ENCODE results near the gene MARK4. TPM values are rescaled to one million over a fixed set of nuclear protein-coding genes. Genes with fewer than 3 reads are reported as not detected.

Gene MARK4
- total RNA-seq, 1 donor = 18.1 TPM

DNA sequence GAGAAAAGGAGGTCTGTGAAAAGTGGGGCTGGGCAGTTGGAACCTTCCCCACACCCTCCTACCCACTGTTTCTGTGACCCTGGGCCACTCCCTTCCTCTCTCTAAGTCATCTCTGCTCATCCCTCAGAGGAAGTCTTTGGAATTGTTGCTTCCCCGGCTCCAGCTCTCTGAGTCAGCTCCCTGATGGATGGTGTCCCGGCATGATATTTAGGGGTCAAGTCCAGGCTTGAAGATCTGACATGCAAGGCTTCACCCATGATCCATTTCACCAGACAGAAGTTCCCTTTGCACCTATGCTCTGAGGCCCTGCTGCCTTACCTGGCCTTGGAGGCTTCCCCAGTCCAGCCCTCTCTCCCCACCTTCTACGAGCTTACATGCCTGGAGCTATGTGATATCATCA is 19.2 kb upstream of the MARK4 start:
- Histone ChIP-seq H3K79me2 (ENCODE audit: insufficient read depth, low read length) (no peaks in the 10 kb centered on the region), H3K27me3 (ENCODE audit: insufficient read depth, low read length) (no peaks in the 10 kb centered on the region), H3K27ac (ENCODE audit: low read depth, low read length) (no peak overlapping the region), H3K4me3 (ENCODE audit: insufficient read depth, low read length) (no peak overlapping the region), H2AFZ (ENCODE audit: low read length) (peak overlapping the region; percentile 49), H3K36me3 (ENCODE audit: insufficient read depth, low read length) (no peaks in the 10 kb centered on the region), H3K4me1 (ENCODE audit: insufficient read depth, low read length) (no peaks in the 10 kb centered on the region), H3K9me3 (ENCODE audit: low read depth, low read length) (no peaks in the 10 kb centered on the region), H3K4me2 (ENCODE audit: insufficient read depth, low read length) (no peak overlapping the region), H4K20me1 (ENCODE audit: insufficient read depth, low read length) (no peaks in the 10 kb centered on the region)
- peak; percentile 96 for DNase-seq (ENCODE audit: insufficient read length, low spot score, missing footprints)
- TF ChIP-seq, protein P1, sequence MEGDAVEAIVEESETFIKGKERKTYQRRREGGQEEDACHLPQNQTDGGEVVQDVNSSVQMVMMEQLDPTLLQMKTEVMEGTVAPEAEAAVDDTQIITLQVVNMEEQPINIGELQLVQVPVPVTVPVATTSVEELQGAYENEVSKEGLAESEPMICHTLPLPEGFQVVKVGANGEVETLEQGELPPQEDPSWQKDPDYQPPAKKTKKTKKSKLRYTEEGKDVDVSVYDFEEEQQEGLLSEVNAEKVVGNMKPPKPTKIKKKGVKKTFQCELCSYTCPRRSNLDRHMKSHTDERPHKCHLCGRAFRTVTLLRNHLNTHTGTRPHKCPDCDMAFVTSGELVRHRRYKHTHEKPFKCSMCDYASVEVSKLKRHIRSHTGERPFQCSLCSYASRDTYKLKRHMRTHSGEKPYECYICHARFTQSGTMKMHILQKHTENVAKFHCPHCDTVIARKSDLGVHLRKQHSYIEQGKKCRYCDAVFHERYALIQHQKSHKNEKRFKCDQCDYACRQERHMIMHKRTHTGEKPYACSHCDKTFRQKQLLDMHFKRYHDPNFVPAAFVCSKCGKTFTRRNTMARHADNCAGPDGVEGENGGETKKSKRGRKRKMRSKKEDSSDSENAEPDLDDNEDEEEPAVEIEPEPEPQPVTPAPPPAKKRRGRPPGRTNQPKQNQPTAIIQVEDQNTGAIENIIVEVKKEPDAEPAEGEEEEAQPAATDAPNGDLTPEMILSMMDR (IDR thresholded peaks at IDR 0.05; ENCODE audit: extremely low read depth, low read depth, low read length) = no peak

DNA sequence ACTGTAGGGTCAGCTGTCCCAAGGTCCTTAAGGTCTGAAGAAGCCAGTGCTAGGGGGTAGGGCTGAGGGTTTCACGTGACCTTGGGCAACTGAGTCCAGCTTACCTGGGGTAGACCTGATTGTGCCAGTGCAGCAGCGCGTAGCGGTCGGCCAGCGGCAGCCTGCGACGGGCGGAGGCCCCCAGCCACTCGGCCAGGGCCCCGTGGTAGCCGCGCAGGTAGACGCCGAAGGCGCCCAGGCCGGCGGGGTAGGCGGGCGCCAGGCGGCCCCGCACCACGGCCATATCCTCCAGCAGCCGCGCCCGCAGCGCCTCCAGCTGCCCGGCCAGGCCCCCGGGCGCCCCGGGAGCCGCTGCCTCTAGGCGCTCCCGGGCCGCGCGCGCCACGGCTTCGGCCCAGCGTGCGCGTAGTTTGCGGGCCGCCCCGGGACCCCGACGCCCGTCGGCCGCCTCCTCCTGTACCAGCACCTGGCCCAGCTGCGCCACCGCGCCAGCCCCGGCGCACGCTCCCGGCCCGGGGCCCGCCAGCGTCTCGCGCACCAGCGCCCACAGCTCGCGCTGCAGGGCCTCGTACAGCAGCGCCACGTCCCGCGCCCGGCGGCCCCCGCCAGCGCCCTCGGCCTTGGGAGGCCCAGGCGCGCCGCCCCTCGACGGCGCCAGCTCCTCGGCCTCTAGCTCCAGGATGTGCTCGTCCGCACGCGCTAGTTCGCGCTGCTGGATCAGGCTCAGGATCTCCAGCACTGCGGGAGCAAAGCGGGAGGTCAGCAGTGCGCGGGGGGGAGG is 16.8 kb upstream of the MARK4 start:
- Histone ChIP-seq H3K79me2 (ENCODE audit: insufficient read depth, low read length) (no peaks in the 10 kb centered on the region), H3K27me3 (ENCODE audit: insufficient read depth, low read length) (no peaks in the 10 kb centered on the region), H3K36me3 (ENCODE audit: insufficient read depth, low read length) (no peaks in the 10 kb centered on the region), H4K20me1 (ENCODE audit: insufficient read depth, low read length) (no peaks in the 10 kb centered on the region), H3K4me1 (ENCODE audit: insufficient read depth, low read length) (no peaks in the 10 kb centered on the region), H3K4me3 (ENCODE audit: insufficient read depth, low read length) (no peak overlapping the region), H2AFZ (ENCODE audit: low read length) (no peak overlapping the region), H3K4me2 (ENCODE audit: insufficient read depth, low read length) (no peak overlapping the region), H3K27ac (ENCODE audit: low read depth, low read length) (no peak overlapping the region), H3K9me3 (ENCODE audit: low read depth, low read length) (no peaks in the 10 kb centered on the region)
- TF ChIP-seq, protein P1 (IDR thresholded peaks at IDR 0.05; ENCODE audit: extremely low read depth, low read depth, low read length) = no peak
- peak; percentile 62 for DNase-seq (ENCODE audit: insufficient read length, low spot score, missing footprints)

DNA sequence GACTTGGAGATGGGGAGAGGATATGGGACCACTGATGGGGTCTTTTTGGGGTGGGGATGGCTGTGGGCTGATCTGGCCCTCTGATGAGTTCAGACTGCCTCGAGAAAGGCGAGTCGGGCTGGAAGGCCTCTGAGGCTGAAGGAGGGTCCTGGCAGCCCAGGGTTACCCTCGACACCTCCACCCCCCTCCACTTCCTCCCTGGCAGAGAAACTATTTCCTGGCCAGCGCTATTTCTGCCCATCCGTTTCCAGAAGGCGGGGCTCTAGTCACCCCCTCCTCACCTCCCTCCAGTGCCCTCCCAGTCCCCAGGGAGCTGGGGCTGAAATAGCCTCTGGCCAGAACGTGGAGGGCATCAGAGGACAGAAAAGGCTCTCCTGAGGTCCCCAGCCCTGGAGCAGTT is 15.6 kb upstream of the MARK4 start:
- H3K4me3 ChIP-seq (ENCODE audit: insufficient read depth, low read length) = no peak overlapping the region
- no peaks in the 10 kb centered on the region for H4K20me1 ChIP-seq (ENCODE audit: insufficient read depth, low read length)
- no peaks in the 10 kb centered on the region for H3K4me1 ChIP-seq (ENCODE audit: insufficient read depth, low read length)
- no peak overlapping the region for H2AFZ ChIP-seq (ENCODE audit: low read length)
- no peaks in the 10 kb centered on the region for H3K36me3 ChIP-seq (ENCODE audit: insufficient read depth, low read length)
- no peaks in the 10 kb centered on the region for H3K9me3 ChIP-seq (ENCODE audit: low read depth, low read length)
- H3K4me2 ChIP-seq (ENCODE audit: insufficient read depth, low read length) = no peak overlapping the region
- H3K27me3 ChIP-seq (ENCODE audit: insufficient read depth, low read length) = no peaks in the 10 kb centered on the region
- peak; percentile 72 for DNase-seq (ENCODE audit: insufficient read length, low spot score, missing footprints)
- TF ChIP-seq, protein P1 (IDR thresholded peaks at IDR 0.05; ENCODE audit: extremely low read depth, low read depth, low read length) = no peak
- no peaks in the 10 kb centered on the region for H3K79me2 ChIP-seq (ENCODE audit: insufficient read depth, low read length)
- H3K27ac ChIP-seq (ENCODE audit: low read depth, low read length) = no peak overlapping the region

DNA sequence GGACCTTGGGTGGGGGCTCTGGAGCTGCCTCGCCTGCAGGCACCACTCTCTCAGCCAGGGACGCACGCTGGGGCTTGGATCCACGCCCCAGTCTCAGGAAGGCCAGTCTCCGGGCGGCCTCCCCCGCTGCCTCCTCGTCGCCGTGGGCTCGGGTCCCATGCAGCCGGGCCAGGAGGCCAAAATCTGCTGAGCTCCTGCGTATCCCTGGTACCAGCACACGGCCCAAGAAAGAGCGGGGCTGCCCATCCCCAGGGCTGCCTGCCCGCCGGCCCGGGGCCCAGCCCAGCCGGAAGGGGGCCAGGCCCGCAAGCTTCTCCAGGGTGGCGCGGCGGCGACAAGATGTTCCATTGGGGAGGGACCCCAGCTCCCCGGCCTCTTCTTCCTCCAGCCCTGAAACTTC is 12.5 kb upstream of the MARK4 start:
- Histone ChIP-seq H3K9me3 (ENCODE audit: low read depth, low read length) (no peaks in the 10 kb centered on the region), H3K79me2 (ENCODE audit: insufficient read depth, low read length) (no peaks in the 10 kb centered on the region), H3K4me2 (ENCODE audit: insufficient read depth, low read length) (no peak overlapping the region), H3K36me3 (ENCODE audit: insufficient read depth, low read length) (no peaks in the 10 kb centered on the region), H4K20me1 (ENCODE audit: insufficient read depth, low read length) (no peaks in the 10 kb centered on the region), H3K4me3 (ENCODE audit: insufficient read depth, low read length) (no peak overlapping the region), H3K27ac (ENCODE audit: low read depth, low read length) (no peak overlapping the region), H3K27me3 (ENCODE audit: insufficient read depth, low read length) (no peaks in the 10 kb centered on the region), H3K4me1 (ENCODE audit: insufficient read depth, low read length) (no peaks in the 10 kb centered on the region), H2AFZ (ENCODE audit: low read length) (no peak overlapping the region)
- DNase-seq (ENCODE audit: insufficient read length, low spot score, missing footprints) = peak; percentile 61
- TF ChIP-seq, protein P1 (IDR thresholded peaks at IDR 0.05; ENCODE audit: extremely low read depth, low read depth, low read length) = no peak
